Measurements from ENCODE around the gene HOGA1.

DNA sequence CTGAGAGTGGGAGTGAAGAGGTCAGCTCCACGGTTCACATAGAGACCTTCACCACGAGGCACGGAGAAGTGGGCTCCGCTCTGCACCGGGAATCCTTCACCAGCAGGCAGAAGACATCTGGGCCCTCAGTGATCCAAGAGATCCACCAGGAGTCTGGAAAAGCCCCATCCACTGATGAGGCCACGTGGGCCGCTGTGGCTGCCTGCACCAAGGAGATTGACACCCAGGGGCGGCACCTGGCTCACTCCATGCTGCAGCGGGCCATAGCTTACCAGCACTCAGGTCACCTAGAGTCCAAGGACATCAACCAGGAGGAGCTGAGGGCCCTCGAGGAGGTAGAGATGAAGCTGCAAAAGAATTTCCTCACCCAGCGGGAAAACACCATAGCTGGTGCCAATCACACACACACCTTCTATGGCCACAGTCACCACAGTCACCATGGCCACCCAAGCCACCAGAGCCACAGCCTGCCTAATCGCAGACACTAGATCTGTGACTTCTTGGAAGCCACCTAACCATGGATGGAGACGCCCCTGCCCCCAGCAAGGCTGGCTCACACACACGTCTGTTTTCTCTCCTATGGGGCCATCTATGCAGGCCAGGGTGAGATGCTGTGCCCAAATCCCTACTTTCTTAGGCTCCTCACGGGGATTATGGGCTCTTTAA lies 6.0 kb downstream of the HOGA1 start:
- TF ChIP-seq, protein P1, sequence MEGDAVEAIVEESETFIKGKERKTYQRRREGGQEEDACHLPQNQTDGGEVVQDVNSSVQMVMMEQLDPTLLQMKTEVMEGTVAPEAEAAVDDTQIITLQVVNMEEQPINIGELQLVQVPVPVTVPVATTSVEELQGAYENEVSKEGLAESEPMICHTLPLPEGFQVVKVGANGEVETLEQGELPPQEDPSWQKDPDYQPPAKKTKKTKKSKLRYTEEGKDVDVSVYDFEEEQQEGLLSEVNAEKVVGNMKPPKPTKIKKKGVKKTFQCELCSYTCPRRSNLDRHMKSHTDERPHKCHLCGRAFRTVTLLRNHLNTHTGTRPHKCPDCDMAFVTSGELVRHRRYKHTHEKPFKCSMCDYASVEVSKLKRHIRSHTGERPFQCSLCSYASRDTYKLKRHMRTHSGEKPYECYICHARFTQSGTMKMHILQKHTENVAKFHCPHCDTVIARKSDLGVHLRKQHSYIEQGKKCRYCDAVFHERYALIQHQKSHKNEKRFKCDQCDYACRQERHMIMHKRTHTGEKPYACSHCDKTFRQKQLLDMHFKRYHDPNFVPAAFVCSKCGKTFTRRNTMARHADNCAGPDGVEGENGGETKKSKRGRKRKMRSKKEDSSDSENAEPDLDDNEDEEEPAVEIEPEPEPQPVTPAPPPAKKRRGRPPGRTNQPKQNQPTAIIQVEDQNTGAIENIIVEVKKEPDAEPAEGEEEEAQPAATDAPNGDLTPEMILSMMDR (IDR thresholded peaks at IDR 0.05; ENCODE audit: low read depth, low read length) = no peak
- no peak for TF ChIP-seq EZH2phosphoT487 (IDR thresholded peaks at IDR 0.05; ENCODE audit: low read depth)
